Measurements from ENCODE around the gene VCAN. TPM values are rescaled to one million over a fixed set of nuclear protein-coding genes. Genes with fewer than 3 reads are reported as not detected.

VCAN gene
- total RNA-seq (15.0 TPM), polyA plus RNA-seq (7.0 TPM)
- long read RNA-seq, donor 1, partial matches to known transcripts: 0 of 1 reads
- long read RNA-seq, donor 1, other reads (novel, unspliced or antisense): 0 of 1 reads
- long read RNA-seq, donor 2: 0 reads
- long read RNA-seq, donor 3, full-length matches to known transcripts: 3 of 3 reads
- long read RNA-seq, donor 3, partial matches to known transcripts: 0 of 3 reads
- long read RNA-seq, donor 3, other reads (novel, unspliced or antisense): 0 of 3 reads
- long read RNA-seq, donor 4, full-length matches to known transcripts: 6 of 6 reads
- long read RNA-seq, donor 4, partial matches to known transcripts: 0 of 6 reads
- long read RNA-seq, donor 4, other reads (novel, unspliced or antisense): 0 of 6 reads
- long read RNA-seq, donor 5, full-length matches to known transcripts: 14 of 14 reads
- long read RNA-seq, donor 5, partial matches to known transcripts: 0 of 14 reads
- long read RNA-seq, donor 5, other reads (novel, unspliced or antisense): 0 of 14 reads
- long read RNA-seq, donor 6, full-length matches to known transcripts: 7 of 7 reads
- long read RNA-seq, donor 6, partial matches to known transcripts: 0 of 7 reads
- long read RNA-seq, donor 6, other reads (novel, unspliced or antisense): 0 of 7 reads
- long read RNA-seq, donor 7, full-length matches to known transcripts: 12 of 12 reads
- long read RNA-seq, donor 7, partial matches to known transcripts: 0 of 12 reads
- long read RNA-seq, donor 7, other reads (novel, unspliced or antisense): 0 of 12 reads
- long read RNA-seq, donor 8, full-length matches to known transcripts: 10 of 10 reads
- long read RNA-seq, donor 8, partial matches to known transcripts: 0 of 10 reads
- long read RNA-seq, donor 8, other reads (novel, unspliced or antisense): 0 of 10 reads
- long read RNA-seq, donor 9, full-length matches to known transcripts: 8 of 8 reads
- long read RNA-seq, donor 9, partial matches to known transcripts: 0 of 8 reads
- long read RNA-seq, donor 9, other reads (novel, unspliced or antisense): 0 of 8 reads
- long read RNA-seq, donor 10, full-length matches to known transcripts: 3 of 3 reads
- long read RNA-seq, donor 10, partial matches to known transcripts: 0 of 3 reads
- long read RNA-seq, donor 10, other reads (novel, unspliced or antisense): 0 of 3 reads

DNA sequence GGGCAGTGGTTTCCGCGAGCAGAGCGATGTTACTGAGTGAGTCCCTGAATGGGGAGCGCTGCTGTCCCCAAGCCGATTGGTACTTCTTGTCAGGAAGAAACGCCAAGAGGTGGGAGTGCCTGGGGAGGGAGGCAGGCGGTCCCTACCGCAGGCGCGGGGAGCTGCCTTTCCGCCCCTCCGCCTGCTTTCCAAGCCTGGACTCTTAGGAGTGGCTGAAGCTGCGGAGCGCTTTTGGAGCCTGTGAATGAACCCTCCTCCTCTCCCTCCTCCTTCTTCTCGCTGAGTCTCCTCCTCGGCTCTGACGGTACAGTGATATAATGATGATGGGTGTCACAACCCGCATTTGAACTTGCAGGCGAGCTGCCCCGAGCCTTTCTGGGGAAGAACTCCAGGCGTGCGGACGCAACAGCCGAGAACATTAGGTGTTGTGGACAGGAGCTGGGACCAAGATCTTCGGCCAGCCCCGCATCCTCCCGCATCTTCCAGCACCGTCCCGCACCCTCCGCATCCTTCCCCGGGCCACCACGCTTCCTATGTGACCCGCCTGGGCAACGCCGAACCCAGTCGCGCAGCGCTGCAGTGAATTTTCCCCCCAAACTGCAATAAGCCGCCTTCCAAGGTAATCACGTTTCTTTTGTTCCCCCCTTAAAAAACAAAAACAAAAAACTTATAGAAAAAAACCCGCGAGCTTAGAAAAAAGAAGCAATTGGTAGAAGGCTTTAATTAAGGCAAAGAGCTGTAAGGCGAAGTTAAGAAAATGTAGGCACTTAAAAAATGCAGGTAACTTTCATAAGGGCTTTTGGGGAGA lies at the start of gene VCAN:
Gene VCAN (plus strand): TSS at position 340 of the 808 bp plus-strand sequence. CDS start 11,775 bp downstream, outside the sequence.
- peak within 1 kb of the TSS; percentile 41 to 50 for H3K4me3 ChIP-seq (ENCODE audit: low read length in 2 of 2)
- 3% methylated on average over 43 of the region's 43 CpGs for WGBS
- peaks cover 51 to 87% of the 10 kb centered on the region in 2 donors for H3K27me3 ChIP-seq (ENCODE audit: control insufficient read depth in 2 of 2, insufficient read depth in 1 of 2, low read length in 1 of 2)

DNA sequence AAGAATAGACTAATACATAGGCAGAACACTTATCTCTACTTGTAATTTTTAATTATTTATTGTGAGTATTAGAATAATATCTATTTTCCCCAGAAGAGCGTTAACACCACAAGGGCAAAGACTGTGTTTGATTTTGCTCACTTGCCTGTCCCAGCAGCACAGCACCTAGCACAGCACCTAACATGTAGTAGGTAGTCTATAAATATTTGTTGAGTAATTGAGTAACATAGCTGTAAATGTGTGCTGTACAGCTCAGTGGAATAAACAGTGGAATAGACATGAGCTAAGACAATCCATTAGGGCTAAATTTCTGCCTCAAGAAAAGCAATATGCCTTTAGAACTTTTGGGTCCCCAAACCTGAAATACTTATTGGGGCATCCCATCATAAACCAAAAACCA lies 49.3 kb upstream of the VCAN start:
- 99% methylated on average over 1 of the region's 1 CpG for WGBS
- Histone ChIP-seq H3K27ac (ENCODE audit: low read depth in 1 of 2, low read length in 1 of 2) (no peak overlapping the region), H3K4me1 (ENCODE audit: control insufficient read depth in 2 of 2, insufficient read depth in 2 of 2, low read length in 2 of 2) (no peaks in the 10 kb centered on the region), H3K4me3 (ENCODE audit: low read length in 2 of 2) (no peak overlapping the region), H3K27me3 (ENCODE audit: control insufficient read depth in 2 of 2, insufficient read depth in 1 of 2, low read length in 1 of 2) (no peaks in the 10 kb centered on the region), H3K9me3 (ENCODE audit: control insufficient read depth in 2 of 2, insufficient read depth in 1 of 2, low read length in 1 of 2) (no peaks in the 10 kb centered on the region), H3K36me3 (ENCODE audit: control insufficient read depth in 2 of 2, insufficient read depth in 2 of 2, low read length in 1 of 2) (no peaks in the 10 kb centered on the region)
- no peak for DNase-seq (ENCODE audit: low read depth in 6 of 9, low spot score in 9 of 9)

More for the DNA sequence above, at the start of gene VCAN:
- peaks cover 26 to 43% of the 10 kb centered on the region in 2 donors for H3K4me1 ChIP-seq (ENCODE audit: control insufficient read depth in 2 of 2, insufficient read depth in 2 of 2, low read length in 2 of 2)
- H3K36me3 ChIP-seq (ENCODE audit: control insufficient read depth in 2 of 2, insufficient read depth in 2 of 2, low read length in 1 of 2): no peaks in the 10 kb centered on the region
- peaks cover 6 to 7% of the 10 kb centered on the region in 2 donors for H3K9me3 ChIP-seq (ENCODE audit: control insufficient read depth in 2 of 2, insufficient read depth in 1 of 2, low read length in 1 of 2)
- peak in 4 of 9 donors; percentile 12 to 48 (median 16) for DNase-seq (ENCODE audit: low read depth in 6 of 9, low spot score in 9 of 9)
- H3K27ac ChIP-seq (ENCODE audit: low read depth in 1 of 2, low read length in 1 of 2): no peak within 1 kb of the TSS

DNA sequence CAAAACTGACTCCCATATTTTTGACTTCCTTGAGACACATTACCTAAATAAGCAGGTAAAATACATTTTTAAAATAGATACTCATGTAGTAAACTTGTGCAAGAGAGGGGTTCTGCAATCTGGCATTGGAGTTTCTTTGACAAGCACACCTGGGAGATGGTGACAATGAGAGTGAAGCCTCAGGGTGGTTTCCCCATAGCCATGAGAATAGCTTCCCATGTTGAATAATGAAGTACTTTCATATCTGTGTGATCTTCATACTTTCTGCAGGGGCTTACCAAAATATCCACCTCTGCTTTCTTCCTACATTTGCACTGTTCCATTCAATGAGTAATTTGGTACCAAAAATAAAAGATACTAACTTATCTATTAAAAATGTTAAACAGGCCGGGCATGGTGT lies 44.7 kb upstream of the VCAN start:
- no peaks in the 10 kb centered on the region for H3K9me3 ChIP-seq (ENCODE audit: control insufficient read depth in 2 of 2, insufficient read depth in 1 of 2, low read length in 1 of 2)
- no peaks in the 10 kb centered on the region for H3K36me3 ChIP-seq (ENCODE audit: control insufficient read depth in 2 of 2, insufficient read depth in 2 of 2, low read length in 1 of 2)
- H3K27ac ChIP-seq (ENCODE audit: low read depth in 1 of 2, low read length in 1 of 2): no peak overlapping the region
- DNase-seq (ENCODE audit: low read depth in 6 of 9, low spot score in 9 of 9): no peak
- WGBS: 96% methylated on average over 1 of the region's 1 CpG
- no peaks in the 10 kb centered on the region for H3K27me3 ChIP-seq (ENCODE audit: control insufficient read depth in 2 of 2, insufficient read depth in 1 of 2, low read length in 1 of 2)
- no peaks in the 10 kb centered on the region for H3K4me1 ChIP-seq (ENCODE audit: control insufficient read depth in 2 of 2, insufficient read depth in 2 of 2, low read length in 2 of 2)
- no peak overlapping the region for H3K4me3 ChIP-seq (ENCODE audit: low read length in 2 of 2)

DNA sequence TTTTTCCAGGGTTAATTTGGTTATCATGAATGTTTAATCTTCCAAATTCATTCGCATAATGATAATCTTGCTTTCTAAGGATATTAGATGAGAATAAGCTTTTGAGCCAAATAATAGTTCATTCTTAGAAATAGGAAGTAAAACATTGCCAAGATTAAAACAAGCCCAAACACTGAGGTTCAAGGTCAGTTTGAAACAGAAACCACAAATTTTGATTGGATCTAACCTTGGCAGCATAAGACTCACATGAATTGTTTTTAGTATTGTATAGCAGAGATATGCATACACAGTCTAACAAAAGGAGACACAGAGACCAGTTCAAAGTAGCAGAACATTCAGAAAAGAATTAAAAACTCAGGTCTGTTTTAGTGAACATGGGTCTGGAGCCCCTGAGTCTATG lies 43.4 kb upstream of the VCAN start:
- no peaks in the 10 kb centered on the region for H3K27me3 ChIP-seq (ENCODE audit: control insufficient read depth in 2 of 2, insufficient read depth in 1 of 2, low read length in 1 of 2)
- no peaks in the 10 kb centered on the region for H3K36me3 ChIP-seq (ENCODE audit: control insufficient read depth in 2 of 2, insufficient read depth in 2 of 2, low read length in 1 of 2)
- no peak overlapping the region for H3K27ac ChIP-seq (ENCODE audit: low read depth in 1 of 2, low read length in 1 of 2)
- no peak overlapping the region for H3K4me3 ChIP-seq (ENCODE audit: low read length in 2 of 2)
- H3K9me3 ChIP-seq (ENCODE audit: control insufficient read depth in 2 of 2, insufficient read depth in 1 of 2, low read length in 1 of 2): no peaks in the 10 kb centered on the region
- DNase-seq (ENCODE audit: low read depth in 6 of 9, low spot score in 9 of 9): no peak
- 95% methylated on average over 1 of the region's 1 CpG for WGBS
- H3K4me1 ChIP-seq (ENCODE audit: control insufficient read depth in 2 of 2, insufficient read depth in 2 of 2, low read length in 2 of 2): no peaks in the 10 kb centered on the region

DNA sequence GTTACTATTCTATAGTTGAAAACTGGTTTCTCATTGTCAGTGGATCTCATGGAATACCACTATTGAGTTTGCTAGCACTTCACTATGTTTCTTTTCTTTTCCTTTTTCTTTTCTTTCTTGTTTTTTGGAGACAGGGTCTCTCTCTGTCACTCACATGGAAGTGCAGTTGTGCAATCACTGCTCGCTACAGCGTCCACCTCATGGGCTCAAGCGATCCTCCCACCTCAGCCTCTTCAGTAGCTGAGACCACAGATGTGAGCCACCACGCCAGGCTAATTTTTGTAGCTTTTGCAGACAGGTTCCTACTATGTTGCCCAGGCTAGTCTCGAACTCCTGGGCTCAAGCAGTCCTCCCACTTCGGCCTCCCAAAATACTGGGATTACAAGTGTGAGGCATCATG lies 42.7 kb upstream of the VCAN start:
- H3K27me3 ChIP-seq (ENCODE audit: control insufficient read depth in 2 of 2, insufficient read depth in 1 of 2, low read length in 1 of 2): no peaks in the 10 kb centered on the region
- H3K4me3 ChIP-seq (ENCODE audit: low read length in 2 of 2): no peak overlapping the region
- DNase-seq (ENCODE audit: low read depth in 6 of 9, low spot score in 9 of 9): no peak
- no peaks in the 10 kb centered on the region for H3K4me1 ChIP-seq (ENCODE audit: control insufficient read depth in 2 of 2, insufficient read depth in 2 of 2, low read length in 2 of 2)
- 99% methylated on average over 6 of the region's 6 CpGs for WGBS
- no peak overlapping the region for H3K27ac ChIP-seq (ENCODE audit: low read depth in 1 of 2, low read length in 1 of 2)
- no peaks in the 10 kb centered on the region for H3K9me3 ChIP-seq (ENCODE audit: control insufficient read depth in 2 of 2, insufficient read depth in 1 of 2, low read length in 1 of 2)
- H3K36me3 ChIP-seq (ENCODE audit: control insufficient read depth in 2 of 2, insufficient read depth in 2 of 2, low read length in 1 of 2): no peaks in the 10 kb centered on the region

DNA sequence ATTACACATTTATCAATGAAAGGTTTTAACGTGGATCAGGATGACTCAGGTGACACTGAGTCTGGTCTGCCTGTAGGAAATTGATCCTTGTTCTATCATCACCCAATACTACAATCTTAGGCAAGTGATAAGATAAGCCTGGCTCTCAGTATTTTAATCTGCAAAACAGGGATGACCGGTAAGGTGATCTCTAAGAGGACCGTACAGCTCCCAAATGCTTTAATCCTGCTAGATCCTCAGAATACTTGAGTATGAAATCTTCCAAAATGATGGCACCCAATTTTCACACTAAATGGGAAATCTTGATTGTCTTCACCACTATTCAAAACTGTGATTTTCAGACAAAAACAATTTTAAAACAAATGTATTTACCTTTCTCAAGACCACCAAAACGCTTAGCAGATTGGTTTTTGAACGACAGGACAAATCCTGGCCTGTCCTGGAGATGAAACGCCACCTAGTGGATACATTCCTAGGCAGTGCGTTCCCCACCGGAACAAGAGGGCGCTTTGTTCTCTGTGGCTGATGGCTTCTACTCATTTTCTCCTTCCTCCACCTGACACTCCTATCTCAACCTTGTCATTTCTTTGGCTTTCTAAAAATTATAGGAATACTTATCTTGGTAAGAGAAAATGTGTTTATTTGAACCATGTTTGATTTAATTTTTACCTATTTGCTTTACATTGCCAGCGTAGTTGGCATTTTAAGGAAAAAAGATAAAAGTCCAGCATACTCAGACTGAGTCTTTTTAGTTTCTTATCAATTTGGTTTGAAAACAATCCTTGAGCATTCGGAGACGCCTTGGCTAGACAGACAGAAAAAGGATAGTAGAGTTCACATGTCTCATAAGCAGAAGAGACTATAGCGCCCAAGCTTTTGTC lies 41.2 kb upstream of the VCAN start:
- DNase-seq (ENCODE audit: low read depth in 6 of 9, low spot score in 9 of 9): peak; percentile 45 to 87 (median 68)
- Histone ChIP-seq H3K4me1 (ENCODE audit: control insufficient read depth in 2 of 2, insufficient read depth in 2 of 2, low read length in 2 of 2) (no peaks in the 10 kb centered on the region), H3K36me3 (ENCODE audit: control insufficient read depth in 2 of 2, insufficient read depth in 2 of 2, low read length in 1 of 2) (no peaks in the 10 kb centered on the region), H3K4me3 (ENCODE audit: low read length in 2 of 2) (no peak overlapping the region), H3K27me3 (ENCODE audit: control insufficient read depth in 2 of 2, insufficient read depth in 1 of 2, low read length in 1 of 2) (no peaks in the 10 kb centered on the region), H3K27ac (ENCODE audit: low read depth in 1 of 2, low read length in 1 of 2) (no peak overlapping the region), H3K9me3 (ENCODE audit: control insufficient read depth in 2 of 2, insufficient read depth in 1 of 2, low read length in 1 of 2) (no peaks in the 10 kb centered on the region)
- WGBS: 57% methylated on average over 13 of the region's 13 CpGs

DNA sequence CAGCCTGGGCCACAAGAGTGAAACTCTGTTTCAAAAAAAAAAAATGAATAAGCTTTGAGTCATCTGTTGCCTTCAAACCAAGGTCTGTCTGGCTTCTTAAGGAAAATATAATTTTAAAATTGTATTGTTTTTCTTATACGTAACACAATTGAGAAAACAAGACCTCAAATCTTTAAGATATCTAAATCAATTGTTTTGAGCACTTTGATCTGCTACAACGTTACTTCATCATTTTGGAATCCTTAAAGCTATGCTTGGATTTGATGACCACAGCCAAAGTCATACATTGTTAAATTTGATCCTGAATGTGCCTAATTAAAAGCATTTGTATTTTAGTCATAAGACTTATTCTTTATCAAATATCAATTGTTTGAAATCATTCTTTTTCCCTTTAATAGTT lies 37.7 kb upstream of the VCAN start:
- DNase-seq (ENCODE audit: low read depth in 6 of 9, low spot score in 9 of 9): no peak
- Histone ChIP-seq H3K9me3 (ENCODE audit: control insufficient read depth in 2 of 2, insufficient read depth in 1 of 2, low read length in 1 of 2) (peaks cover 0 to 6% of the 10 kb centered on the region in 2 donors), H3K4me1 (ENCODE audit: control insufficient read depth in 2 of 2, insufficient read depth in 2 of 2, low read length in 2 of 2) (no peaks in the 10 kb centered on the region), H3K36me3 (ENCODE audit: control insufficient read depth in 2 of 2, insufficient read depth in 2 of 2, low read length in 1 of 2) (no peaks in the 10 kb centered on the region), H3K27ac (ENCODE audit: low read depth in 1 of 2, low read length in 1 of 2) (no peak overlapping the region), H3K4me3 (ENCODE audit: low read length in 2 of 2) (no peak overlapping the region), H3K27me3 (ENCODE audit: control insufficient read depth in 2 of 2, insufficient read depth in 1 of 2, low read length in 1 of 2) (no peaks in the 10 kb centered on the region)
- WGBS: 96% methylated on average over 2 of the region's 2 CpGs

DNA sequence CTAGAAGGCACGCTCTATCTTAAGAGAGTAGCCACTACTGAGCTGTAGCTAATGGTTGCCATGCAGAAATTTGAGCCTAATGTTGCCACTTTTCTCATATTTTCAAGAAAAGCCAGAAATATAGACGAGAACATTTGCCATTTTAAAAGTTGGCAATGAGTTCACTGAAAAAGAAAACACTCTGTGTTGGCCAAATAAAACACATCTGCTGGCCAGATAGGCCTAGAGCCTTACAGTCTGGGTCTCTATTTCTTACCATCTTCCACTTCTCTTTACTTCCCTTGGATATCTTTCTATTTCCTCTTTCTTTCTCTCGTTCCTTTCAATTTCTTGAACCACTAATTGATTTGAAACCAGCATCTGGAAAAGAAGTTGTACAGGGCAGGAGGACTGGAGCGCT lies 36.6 kb upstream of the VCAN start:
- H3K4me1 ChIP-seq (ENCODE audit: control insufficient read depth in 2 of 2, insufficient read depth in 2 of 2, low read length in 2 of 2): no peaks in the 10 kb centered on the region
- H3K9me3 ChIP-seq (ENCODE audit: control insufficient read depth in 2 of 2, insufficient read depth in 1 of 2, low read length in 1 of 2): peaks cover 0 to 6% of the 10 kb centered on the region in 2 donors
- WGBS: 89% methylated on average over 4 of the region's 4 CpGs
- no peaks in the 10 kb centered on the region for H3K36me3 ChIP-seq (ENCODE audit: control insufficient read depth in 2 of 2, insufficient read depth in 2 of 2, low read length in 1 of 2)
- no peak overlapping the region for H3K27ac ChIP-seq (ENCODE audit: low read depth in 1 of 2, low read length in 1 of 2)
- no peak for DNase-seq (ENCODE audit: low read depth in 6 of 9, low spot score in 9 of 9)
- H3K27me3 ChIP-seq (ENCODE audit: control insufficient read depth in 2 of 2, insufficient read depth in 1 of 2, low read length in 1 of 2): no peaks in the 10 kb centered on the region
- H3K4me3 ChIP-seq (ENCODE audit: low read length in 2 of 2): no peak overlapping the region
